Right lobe of liver (tissue), 4 donors: ENCODE data around the gene LPCAT1.
A peak's percentile ranks its signal among the peaks of the same experiment; 100 is the strongest.

Experiments used
- CTCF ChIP-seq, 4 donors: fragments of 200-600 bp in 3 of 4; fragments of 450-650 bp in 1 of 4; IDR thresholded peaks; one replicate each; pipeline versions ENCODE4 v1.5.1 to v1.8.0; 2016 to 2022; ENCODE audit warnings: antibody characterized with exemption in 4 of 4, mild to moderate bottlenecking in 2 of 4
- POLR2A ChIP-seq: fragments of 450-650 bp; IDR thresholded peaks from one replicate; pipeline ENCODE4 v1.6.1; 2017; ENCODE audit warnings: antibody characterized with exemption, mild to moderate bottlenecking
- donor health status: DM: no; HTN: no; CAD: no.
- donor health status: DM: no; HTN: no; CAD: no.
- donor health status: DM: no; HTN: yes; CAD: no.

GRCh38 chr5:1480217-1480616 is 43.5 kb downstream of the LPCAT1 start:
- TF ChIP-seq CTCF (IDR thresholded peaks at IDR 0.05) (no peak), POLR2A (peak; percentile 14)
